Breast epithelium (tissue), 3 donors: ENCODE results near the gene INSL3.

Source experiments
- CTCF ChIP-seq, 3 donors: fragments of 450-650 bp; IDR thresholded peaks; one replicate each; pipeline ENCODE4 v1.5.1; 2016 to 2017; ENCODE audit warnings: antibody characterized with exemption in 3 of 3, mild to moderate bottlenecking in 3 of 3, moderate library complexity in 3 of 3
- POLR2AphosphoS5 ChIP-seq, 3 donors: sonication (generic); formaldehyde crosslinking; IDR thresholded peaks; one replicate each; pipeline ENCODE4 v1.6.1; 2017; ENCODE audit warnings: antibody characterized with exemption in 3 of 3

GRCh38 chr19:17784201-17785008, 36.9 kb downstream of the INSL3 start:
- TF ChIP-seq POLR2AphosphoS5 (IDR thresholded peaks at IDR 0.05) (no peak), CTCF (IDR thresholded peaks at IDR 0.05) (peak; percentile 62 to 68 (median 68))
